ENCODE data around the gene GNAI2.

DNA sequence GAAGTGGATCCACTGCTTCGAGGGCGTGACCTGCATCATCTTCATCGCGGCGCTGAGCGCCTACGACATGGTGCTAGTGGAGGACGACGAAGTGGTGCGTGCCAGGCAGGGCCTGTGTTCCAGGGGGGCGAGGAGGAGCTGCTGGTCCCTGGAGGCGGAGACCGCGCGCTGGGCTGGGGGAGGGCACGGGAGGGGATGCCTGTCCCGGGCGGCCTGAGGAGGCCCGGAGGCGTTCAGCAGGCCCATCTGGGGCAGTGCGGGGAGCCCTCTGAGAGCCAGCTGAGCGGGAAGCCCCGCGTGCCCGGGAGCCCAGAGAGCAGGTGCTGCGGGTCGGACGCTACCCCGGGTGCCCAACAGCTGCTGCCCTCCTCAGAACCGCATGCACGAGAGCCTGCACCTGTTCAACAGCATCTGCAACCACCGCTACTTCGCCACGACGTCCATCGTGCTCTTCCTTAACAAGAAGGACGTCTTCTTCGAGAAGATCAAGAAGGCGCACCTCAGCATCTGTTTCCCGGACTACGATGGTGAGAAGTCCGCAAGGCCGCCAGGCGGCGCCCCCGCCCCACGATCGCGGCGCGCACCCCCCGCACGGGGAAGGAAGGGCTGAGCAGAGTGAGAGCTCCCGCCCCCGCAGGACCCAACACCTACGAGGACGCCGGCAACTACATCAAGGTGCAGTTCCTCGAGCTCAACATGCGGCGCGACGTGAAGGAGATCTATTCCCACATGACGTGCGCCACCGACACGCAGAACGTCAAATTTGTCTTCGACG is 41.7 kb upstream of the GNAI2 start:
- no peak for TF ChIP-seq YY1 (IDR thresholded peaks at IDR 0.05; ENCODE audit: insufficient read depth, insufficient read length)
- no peak for TF ChIP-seq ZNF274 (IDR thresholded peaks at IDR 0.05; ENCODE audit: low read depth, low read length)
- no peak for TF ChIP-seq SUZ12 (IDR thresholded peaks at IDR 0.05; ENCODE audit: extremely low read depth, insufficient read depth, insufficient read length)
